HEK293 (cell line): ENCODE measurements around the gene RAB11B.

Experiments used
- BCL11A ChIP-seq: fragments of 450-650 bp; formaldehyde crosslinking; IDR thresholded peaks from 2 replicates; pipeline ENCODE4 v1.5.1; 2016; ENCODE audit warnings: low read depth, missing biosample characterization, missing genetic modification characterization
- EGR2 ChIP-seq: fragments of 450-650 bp; formaldehyde crosslinking; IDR thresholded peaks from 2 replicates; pipeline ENCODE4 v1.5.1; 2016; ENCODE audit warnings: low read depth, missing biosample characterization, missing genetic modification characterization
- ELK4 ChIP-seq: IDR thresholded peaks from 2 replicates; pipeline ENCODE4 v1.6.1; 2011; ENCODE audit warnings: mild to moderate bottlenecking, low read depth, low read length, borderline replicate concordance
- FEZF1 ChIP-seq: fragments of 450-650 bp; formaldehyde crosslinking; IDR thresholded peaks from 2 replicates; pipeline ENCODE4 v1.5.1; 2016; ENCODE audit warnings: missing biosample characterization, missing genetic modification characterization
- GLI2 ChIP-seq: fragments of 450-650 bp; formaldehyde crosslinking; IDR thresholded peaks from 2 replicates; pipeline ENCODE4; 2017; ENCODE audit warnings: missing biosample characterization, missing genetic modification characterization, low read depth, borderline replicate concordance
- MEIS1 ChIP-seq: sonication (generic); formaldehyde crosslinking; IDR thresholded peaks from 2 replicates; pipeline ENCODE4 v1.8.1; 2022; ENCODE audit warnings: missing genetic modification reagents, mild to moderate bottlenecking, borderline replicate concordance
- OVOL3 ChIP-seq: fragments of 450-650 bp; formaldehyde crosslinking; IDR thresholded peaks from 2 replicates; pipeline ENCODE4 v1.5.1; 2016; ENCODE audit warnings: missing biosample characterization, missing genetic modification characterization
- PATZ1 ChIP-seq: fragments of 450-650 bp; formaldehyde crosslinking; IDR thresholded peaks from 2 replicates; pipeline ENCODE4 v1.5.1; 2016; ENCODE audit warnings: missing biosample characterization, missing genetic modification characterization
- PRDM6 ChIP-seq: fragments of 450-650 bp; formaldehyde crosslinking; IDR thresholded peaks from 2 replicates; pipeline ENCODE4 v1.5.1; 2017; ENCODE audit warnings: missing biosample characterization, missing genetic modification characterization
- TCF7L2 ChIP-seq: IDR thresholded peaks from 2 replicates; pipeline ENCODE4 v1.6.1; 2011; ENCODE audit warnings: low read depth, mild to moderate bottlenecking, inconsistent platforms, low read length, moderate library complexity, borderline replicate concordance
- ZFHX2 ChIP-seq: fragments of 450-650 bp; formaldehyde crosslinking; conservative IDR thresholded peaks from 2 replicates; pipeline ENCODE4 v1.5.1; 2016; ENCODE audit warnings: missing biosample characterization, missing genetic modification characterization
- ZNF140 ChIP-seq: fragments of 450-650 bp; formaldehyde crosslinking; IDR thresholded peaks from 2 replicates; pipeline ENCODE4 v1.5.1; 2016; ENCODE audit warnings: missing biosample characterization, missing genetic modification characterization
- ZNF16 ChIP-seq: fragments of 450-650 bp; formaldehyde crosslinking; IDR thresholded peaks from 2 replicates; pipeline ENCODE4 v1.5.1; 2016; ENCODE audit warnings: low read depth, missing biosample characterization, missing genetic modification characterization
- ZNF211 ChIP-seq: fragments of 450-650 bp; formaldehyde crosslinking; IDR thresholded peaks from 2 replicates; pipeline ENCODE4 v1.5.1; 2016; ENCODE audit warnings: low read depth, missing biosample characterization, missing genetic modification characterization
- ZNF302 ChIP-seq: fragments of 450-650 bp; formaldehyde crosslinking; IDR thresholded peaks from 2 replicates; pipeline ENCODE4 v1.5.1; 2016; ENCODE audit warnings: missing biosample characterization, missing genetic modification characterization, low read depth
- ZNF366 ChIP-seq: fragments of 450-650 bp; formaldehyde crosslinking; conservative IDR thresholded peaks from 2 replicates; pipeline ENCODE4 v1.5.1; 2016; ENCODE audit warnings: missing biosample characterization, missing genetic modification characterization
- ZNF398 ChIP-seq: fragments of 450-650 bp; formaldehyde crosslinking; IDR thresholded peaks from 2 replicates; pipeline ENCODE4 v1.5.1; 2017; ENCODE audit warnings: missing biosample characterization, missing genetic modification characterization
- ZNF416 ChIP-seq: fragments of 450-650 bp; formaldehyde crosslinking; IDR thresholded peaks from 2 replicates; pipeline ENCODE4 v1.5.1; 2016; ENCODE audit warnings: missing biosample characterization, missing genetic modification characterization
- ZNF510 ChIP-seq: fragments of 450-650 bp; formaldehyde crosslinking; IDR thresholded peaks from 2 replicates; pipeline ENCODE4 v1.5.1; 2018; ENCODE audit warnings: mild to moderate bottlenecking, missing genetic modification characterization, missing biosample characterization; ENCODE audit not compliant: insufficient replicate concordance
- ZNF521 ChIP-seq: fragments of 450-650 bp; formaldehyde crosslinking; IDR thresholded peaks from 2 replicates; pipeline ENCODE4 v1.5.1; 2017; ENCODE audit warnings: missing biosample characterization, mild to moderate bottlenecking, missing genetic modification characterization
- ZNF571 ChIP-seq: fragments of 450-650 bp; formaldehyde crosslinking; IDR thresholded peaks from 2 replicates; pipeline ENCODE4 v1.5.0; 2017; ENCODE audit warnings: missing biosample characterization, missing genetic modification characterization
- ZNF707 ChIP-seq: fragments of 450-650 bp; formaldehyde crosslinking; IDR thresholded peaks from 2 replicates; pipeline ENCODE4 v1.5.1; 2016; ENCODE audit warnings: missing biosample characterization, missing genetic modification characterization
- ZNF76 ChIP-seq: fragments of 450-650 bp; formaldehyde crosslinking; IDR thresholded peaks from 2 replicates; pipeline ENCODE4; 2016; ENCODE audit warnings: low read depth, missing biosample characterization, missing genetic modification characterization, borderline replicate concordance
- ZNF777 ChIP-seq: fragments of 450-650 bp; formaldehyde crosslinking; IDR thresholded peaks from 2 replicates; pipeline ENCODE4 v1.5.1; 2017; ENCODE audit warnings: missing biosample characterization, missing genetic modification characterization, borderline replicate concordance
- TF ChIP-seq, protein P1 (sequence below): fragments of 450-650 bp; formaldehyde crosslinking; IDR thresholded peaks from 2 replicates; pipeline ENCODE4 v1.5.1; 2016; ENCODE audit warnings: missing biosample characterization, missing genetic modification characterization, borderline replicate concordance
- TF ChIP-seq, protein P2 (sequence below): fragments of 450-650 bp; formaldehyde crosslinking; IDR thresholded peaks from 2 replicates; pipeline ENCODE4 v1.5.1; 2016; ENCODE audit warnings: missing biosample characterization, missing genetic modification characterization
- TF ChIP-seq, protein P3 (sequence below): fragments of 450-650 bp; formaldehyde crosslinking; IDR thresholded peaks from 2 replicates; pipeline ENCODE4 v1.5.1; 2016; ENCODE audit warnings: missing biosample characterization, missing genetic modification characterization

The RAB11B gene

GRCh38 chr19:8412783-8413628 is 22.8 kb downstream of the RAB11B start, which contains the start of gene MARCHF2 (continued):
- TF ChIP-seq, protein P1, sequence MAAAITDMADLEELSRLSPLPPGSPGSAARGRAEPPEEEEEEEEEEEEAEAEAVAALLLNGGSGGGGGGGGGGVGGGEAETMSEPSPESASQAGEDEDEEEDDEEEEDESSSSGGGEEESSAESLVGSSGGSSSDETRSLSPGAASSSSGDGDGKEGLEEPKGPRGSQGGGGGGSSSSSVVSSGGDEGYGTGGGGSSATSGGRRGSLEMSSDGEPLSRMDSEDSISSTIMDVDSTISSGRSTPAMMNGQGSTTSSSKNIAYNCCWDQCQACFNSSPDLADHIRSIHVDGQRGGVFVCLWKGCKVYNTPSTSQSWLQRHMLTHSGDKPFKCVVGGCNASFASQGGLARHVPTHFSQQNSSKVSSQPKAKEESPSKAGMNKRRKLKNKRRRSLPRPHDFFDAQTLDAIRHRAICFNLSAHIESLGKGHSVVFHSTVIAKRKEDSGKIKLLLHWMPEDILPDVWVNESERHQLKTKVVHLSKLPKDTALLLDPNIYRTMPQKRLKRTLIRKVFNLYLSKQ: no peak
- TF ChIP-seq ZNF16 (tag by site-specific recombination): no peak
- TF ChIP-seq ZNF707: no peak
- no peak for TF ChIP-seq FEZF1 (tag by site-specific recombination)
- no peak for TF ChIP-seq BCL11A (tag by site-specific recombination)
- no peak for TF ChIP-seq ZNF366 (tag by site-specific recombination)
- no peak for TF ChIP-seq ZNF140 (tag by site-specific recombination)
- no peak for TF ChIP-seq PRDM6 (tag by site-specific recombination)
- no peak for TF ChIP-seq ZNF510 (tag by site-specific recombination)
- TF ChIP-seq, protein P2, sequence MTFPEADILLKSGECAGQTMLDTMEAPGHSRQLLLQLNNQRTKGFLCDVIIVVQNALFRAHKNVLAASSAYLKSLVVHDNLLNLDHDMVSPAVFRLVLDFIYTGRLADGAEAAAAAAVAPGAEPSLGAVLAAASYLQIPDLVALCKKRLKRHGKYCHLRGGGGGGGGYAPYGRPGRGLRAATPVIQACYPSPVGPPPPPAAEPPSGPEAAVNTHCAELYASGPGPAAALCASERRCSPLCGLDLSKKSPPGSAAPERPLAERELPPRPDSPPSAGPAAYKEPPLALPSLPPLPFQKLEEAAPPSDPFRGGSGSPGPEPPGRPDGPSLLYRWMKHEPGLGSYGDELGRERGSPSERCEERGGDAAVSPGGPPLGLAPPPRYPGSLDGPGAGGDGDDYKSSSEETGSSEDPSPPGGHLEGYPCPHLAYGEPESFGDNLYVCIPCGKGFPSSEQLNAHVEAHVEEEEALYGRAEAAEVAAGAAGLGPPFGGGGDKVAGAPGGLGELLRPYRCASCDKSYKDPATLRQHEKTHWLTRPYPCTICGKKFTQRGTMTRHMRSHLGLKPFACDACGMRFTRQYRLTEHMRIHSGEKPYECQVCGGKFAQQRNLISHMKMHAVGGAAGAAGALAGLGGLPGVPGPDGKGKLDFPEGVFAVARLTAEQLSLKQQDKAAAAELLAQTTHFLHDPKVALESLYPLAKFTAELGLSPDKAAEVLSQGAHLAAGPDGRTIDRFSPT (tag by site-specific recombination): no peak
- peak; percentile 40; the same call in 1 of the 2 replicates for TF ChIP-seq PATZ1 (tag by site-specific recombination)
- no peak for TF ChIP-seq GLI2
- no peak for TF ChIP-seq ZNF571 (tag by site-specific recombination)
- no peak for TF ChIP-seq OVOL3
- no peak for TF ChIP-seq EGR2 (tag by site-specific recombination)
- TF ChIP-seq MEIS1: no peak
- TF ChIP-seq TCF7L2: no peak
- no peak for TF ChIP-seq ZFHX2 (tag by site-specific recombination)
- no peak for TF ChIP-seq ZNF211 (tag by site-specific recombination)
- no peak for TF ChIP-seq ELK4
- no peak for TF ChIP-seq ZNF416 (tag by site-specific recombination)
- TF ChIP-seq ZNF302 (tag by site-specific recombination): no peak
- TF ChIP-seq, protein P3, sequence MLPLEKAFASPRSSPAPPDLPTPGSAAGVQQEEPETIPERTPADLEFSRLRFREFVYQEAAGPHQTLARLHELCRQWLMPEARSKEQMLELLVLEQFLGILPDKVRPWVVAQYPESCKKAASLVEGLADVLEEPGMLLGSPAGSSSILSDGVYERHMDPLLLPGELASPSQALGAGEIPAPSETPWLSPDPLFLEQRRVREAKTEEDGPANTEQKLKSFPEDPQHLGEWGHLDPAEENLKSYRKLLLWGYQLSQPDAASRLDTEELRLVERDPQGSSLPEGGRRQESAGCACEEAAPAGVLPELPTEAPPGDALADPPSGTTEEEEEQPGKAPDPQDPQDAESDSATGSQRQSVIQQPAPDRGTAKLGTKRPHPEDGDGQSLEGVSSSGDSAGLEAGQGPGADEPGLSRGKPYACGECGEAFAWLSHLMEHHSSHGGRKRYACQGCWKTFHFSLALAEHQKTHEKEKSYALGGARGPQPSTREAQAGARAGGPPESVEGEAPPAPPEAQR (tag by site-specific recombination): no peak
- no peak for TF ChIP-seq ZNF777 (tag by site-specific recombination)
- TF ChIP-seq ZNF521 (tag by site-specific recombination): no peak
- TF ChIP-seq ZNF76 (tag by site-specific recombination): no peak
- no peak for TF ChIP-seq ZNF398
